Endothelial cell (in vitro differentiated cells): ENCODE results near the gene CGNL1. TPM values are rescaled to one million over a fixed set of nuclear protein-coding genes. Genes with fewer than 3 reads are reported as not detected.
A peak's percentile ranks its signal among the peaks of the same experiment; 100 is the strongest.

Experiments
- DNase-seq: peaks from one replicate; pipeline ENCODE4 v3.0.0; 2021; ENCODE audit warnings: low spot score
- H3K27ac Mint-ChIP-seq: one replicate; pipeline ENCODE4 v1.8.0; 2021; ENCODE audit warnings: mixed read lengths, inconsistent platforms; ENCODE audit not compliant: unreplicated experiment
- H3K27me3 Mint-ChIP-seq: one replicate; pipeline ENCODE4 v1.8.0; 2021; ENCODE audit warnings: mild to moderate bottlenecking, moderate library complexity, mixed read lengths, inconsistent platforms; ENCODE audit not compliant: unreplicated experiment
- H3K36me3 Mint-ChIP-seq: one replicate; pipeline ENCODE4 v1.8.0; 2021; ENCODE audit warnings: mild to moderate bottlenecking, low read depth, mixed read lengths, inconsistent platforms; ENCODE audit not compliant: unreplicated experiment
- H3K4me1 Mint-ChIP-seq: one replicate; pipeline ENCODE4 v1.8.0; 2021; ENCODE audit warnings: mild to moderate bottlenecking, mixed read lengths, inconsistent platforms; ENCODE audit not compliant: unreplicated experiment
- H3K4me3 Mint-ChIP-seq: one replicate; pipeline ENCODE4 v1.8.0; 2021; ENCODE audit warnings: mild to moderate bottlenecking, mixed read lengths, inconsistent platforms; ENCODE audit not compliant: unreplicated experiment
- H3K9me3 Mint-ChIP-seq: one replicate; pipeline ENCODE4 v1.8.0; 2021; ENCODE audit warnings: mixed read lengths, inconsistent platforms; ENCODE audit not compliant: unreplicated experiment
- total RNA-seq: library from RNA; stranded (reverse); fragmentation: NEBNext Ultra II Directional; extraction: Animal tissue kit (Norgen Biotek cat#: 25700); gene quantifications from one replicate; pipeline ENCODE4 v1.2.1, GENCODE V29; 2021; ENCODE audit not compliant: unreplicated experiment
- TF ChIP-seq, protein P1 (sequence below): fragments of 200-600 bp; sonication (generic); IDR thresholded peaks from one replicate; pipeline ENCODE4 v1.5.0; 2021; ENCODE audit warnings: antibody characterized with exemption; ENCODE audit not compliant: unreplicated experiment

Gene CGNL1
- total RNA-seq, 1 donor from 2014 or later, result 238 TPM

DNA sequence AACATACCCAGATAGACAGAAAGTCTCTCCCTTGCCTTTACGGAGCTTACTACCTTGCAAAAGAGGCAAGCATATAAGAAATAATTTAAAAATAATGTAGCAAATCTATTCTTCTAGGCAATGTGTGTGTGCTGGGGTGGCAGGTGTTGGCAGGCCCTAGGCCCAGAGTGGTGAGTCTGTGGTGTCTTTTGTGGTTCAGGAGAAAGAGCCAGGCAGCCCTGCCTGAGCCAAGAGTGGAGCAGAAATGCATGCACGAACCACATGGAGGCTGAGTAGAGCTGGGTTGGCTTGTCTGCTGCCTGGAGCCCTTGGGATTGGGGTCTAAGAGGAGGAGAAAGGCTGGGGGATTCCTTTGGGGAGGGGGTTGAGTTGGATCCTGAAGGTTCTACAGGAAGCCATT is 145.2 kb downstream of the CGNL1 start:
- H3K9me3 Mint-ChIP-seq, result no peaks in the 10 kb centered on the region
- H3K27ac Mint-ChIP-seq, result no peak overlapping the region
- peaks cover 69% of the 10 kb centered on the region for H3K36me3 Mint-ChIP-seq
- peaks cover 7% of the 10 kb centered on the region for H3K27me3 Mint-ChIP-seq
- H3K4me1 Mint-ChIP-seq, result peaks cover 41% of the 10 kb centered on the region
- no peak for DNase-seq
- no peak overlapping the region for H3K4me3 Mint-ChIP-seq
- TF ChIP-seq, protein P1, sequence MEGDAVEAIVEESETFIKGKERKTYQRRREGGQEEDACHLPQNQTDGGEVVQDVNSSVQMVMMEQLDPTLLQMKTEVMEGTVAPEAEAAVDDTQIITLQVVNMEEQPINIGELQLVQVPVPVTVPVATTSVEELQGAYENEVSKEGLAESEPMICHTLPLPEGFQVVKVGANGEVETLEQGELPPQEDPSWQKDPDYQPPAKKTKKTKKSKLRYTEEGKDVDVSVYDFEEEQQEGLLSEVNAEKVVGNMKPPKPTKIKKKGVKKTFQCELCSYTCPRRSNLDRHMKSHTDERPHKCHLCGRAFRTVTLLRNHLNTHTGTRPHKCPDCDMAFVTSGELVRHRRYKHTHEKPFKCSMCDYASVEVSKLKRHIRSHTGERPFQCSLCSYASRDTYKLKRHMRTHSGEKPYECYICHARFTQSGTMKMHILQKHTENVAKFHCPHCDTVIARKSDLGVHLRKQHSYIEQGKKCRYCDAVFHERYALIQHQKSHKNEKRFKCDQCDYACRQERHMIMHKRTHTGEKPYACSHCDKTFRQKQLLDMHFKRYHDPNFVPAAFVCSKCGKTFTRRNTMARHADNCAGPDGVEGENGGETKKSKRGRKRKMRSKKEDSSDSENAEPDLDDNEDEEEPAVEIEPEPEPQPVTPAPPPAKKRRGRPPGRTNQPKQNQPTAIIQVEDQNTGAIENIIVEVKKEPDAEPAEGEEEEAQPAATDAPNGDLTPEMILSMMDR, result no peak

GRCh38 chr15:57522148-57522547 is 145.8 kb downstream of the CGNL1 start:
- DNase-seq, result no peak
- Mint-ChIP-seq H3K4me1 (peaks cover 42% of the 10 kb centered on the region), H3K27me3 (peaks cover 8% of the 10 kb centered on the region), H3K36me3 (peaks cover 66% of the 10 kb centered on the region), H3K9me3 (no peaks in the 10 kb centered on the region), H3K27ac (peak overlapping the region; percentile 57), H3K4me3 (no peak overlapping the region)
- TF ChIP-seq, protein P1, result no peak

DNA sequence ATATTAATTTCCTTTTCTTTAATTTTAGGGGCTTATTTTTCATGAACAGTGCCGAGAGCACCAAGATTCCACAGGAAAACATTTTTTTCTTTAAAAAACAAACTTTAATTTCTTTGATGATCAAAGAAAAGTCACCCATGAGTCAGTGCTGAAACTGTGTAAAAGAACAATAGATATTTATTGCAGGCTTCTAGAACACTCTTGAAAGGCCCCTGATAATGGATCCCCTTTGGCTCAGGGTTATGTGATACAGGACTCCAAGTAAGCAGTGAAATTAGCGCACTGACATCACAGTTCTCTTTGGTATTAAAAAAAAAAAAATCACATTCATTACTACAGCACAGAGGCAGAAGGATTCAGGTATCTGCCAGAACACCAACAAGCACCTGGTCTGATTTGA is 149.3 kb downstream of the CGNL1 start:
- TF ChIP-seq, protein P1, result no peak
- H3K4me1 Mint-ChIP-seq, result peaks cover 54% of the 10 kb centered on the region
- no peaks in the 10 kb centered on the region for H3K9me3 Mint-ChIP-seq
- H3K27me3 Mint-ChIP-seq, result peaks cover 9% of the 10 kb centered on the region
- H3K27ac Mint-ChIP-seq, result no peak overlapping the region
- peaks cover 66% of the 10 kb centered on the region for H3K36me3 Mint-ChIP-seq
- DNase-seq, result no peak
- H3K4me3 Mint-ChIP-seq, result no peak overlapping the region

DNA sequence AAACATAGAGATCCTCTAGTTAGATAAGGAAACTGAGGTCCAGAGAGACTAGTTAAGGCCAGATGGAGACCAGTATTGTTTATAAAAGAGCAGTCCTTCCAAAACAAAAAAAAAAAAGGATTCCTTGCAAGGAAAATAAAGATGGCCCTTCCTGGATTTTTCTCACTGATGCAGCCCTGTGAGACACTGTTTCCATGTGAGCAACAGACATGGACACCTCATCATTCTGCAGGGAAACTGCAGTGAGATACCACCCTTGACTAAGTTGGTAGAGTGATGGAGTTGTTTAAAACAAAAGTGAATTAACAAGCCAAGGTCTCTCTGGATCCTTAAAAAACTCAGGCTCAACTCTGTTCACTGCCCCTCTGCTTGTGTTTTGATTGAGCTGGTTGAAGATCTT is 149.8 kb downstream of the CGNL1 start:
- Mint-ChIP-seq H3K9me3 (no peaks in the 10 kb centered on the region), H3K27me3 (peaks cover 9% of the 10 kb centered on the region), H3K36me3 (peaks cover 66% of the 10 kb centered on the region), H3K4me1 (peaks cover 54% of the 10 kb centered on the region), H3K27ac (peak overlapping the region; percentile 52), H3K4me3 (peak overlapping the region; percentile 49)
- no peak for DNase-seq
- TF ChIP-seq, protein P1, result no peak

GRCh38 chr15:57526615-57527014 is 150.3 kb downstream of the CGNL1 start:
- H3K9me3 Mint-ChIP-seq, result no peaks in the 10 kb centered on the region
- peak overlapping the region; percentile 49 for H3K4me3 Mint-ChIP-seq
- H3K27ac Mint-ChIP-seq, result peak overlapping the region; percentile 85
- TF ChIP-seq, protein P1, result no peak
- H3K27me3 Mint-ChIP-seq, result peaks cover 12% of the 10 kb centered on the region
- peaks cover 69% of the 10 kb centered on the region for H3K36me3 Mint-ChIP-seq
- peaks cover 54% of the 10 kb centered on the region for H3K4me1 Mint-ChIP-seq
- no peak for DNase-seq
